ENCODE results near the gene TRAF3IP1. TPM values are rescaled to one million over a fixed set of nuclear protein-coding genes. Genes with fewer than 3 reads are reported as not detected.
"Not testable (repeated sequence)": the region's sequence is repeated elsewhere in the genome, so short reads cannot be mapped to it uniquely, and the experiment has no call there.

Gene TRAF3IP1
- total and polyA plus RNA-seq, 10 donors: 2.6 to 19.2 (median 8.8) TPM

DNA sequence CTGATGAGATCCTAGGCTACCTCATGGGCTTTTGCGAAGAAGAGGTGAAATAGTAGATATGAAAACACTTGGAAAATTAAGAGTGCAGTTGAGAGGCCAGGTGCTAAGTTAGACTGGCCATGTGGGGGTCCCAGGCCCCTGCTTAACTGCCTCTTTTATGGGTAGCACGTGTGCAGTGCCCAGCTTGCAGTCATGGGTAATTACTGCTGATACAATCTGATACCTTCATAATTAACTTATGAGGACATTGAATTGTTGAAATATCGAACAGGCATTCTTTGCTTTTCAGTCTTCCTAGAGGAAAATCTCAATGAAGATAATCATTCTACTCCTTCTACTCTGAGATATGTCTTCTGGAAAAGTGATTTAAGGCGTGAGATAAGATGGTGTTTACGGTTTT is 11.6 kb downstream of the TRAF3IP1 start:
- H3K27ac ChIP-seq: no peak overlapping the region
- peaks cover 0 to 78% (median 30%) of the 10 kb centered on the region in 6 donors for H3K36me3 ChIP-seq
- H3K4me1 ChIP-seq: no peaks in the 10 kb centered on the region
- intact Hi-C loops (cut with DNase I; ENCODE audit: low total_unique reads): no loop called here
- no peaks in the 10 kb centered on the region for H3K9me3 ChIP-seq
- WGBS, 5 donors: 91 to 96% (median 95%) methylated on average over 5 of the region's 5 CpGs
- no peak for TF ChIP-seq POLR2AphosphoS5 (IDR thresholded peaks at IDR 0.05)
- no peak for TF ChIP-seq POLR2A (IDR thresholded peaks at IDR 0.05)
- TF ChIP-seq, protein P1, sequence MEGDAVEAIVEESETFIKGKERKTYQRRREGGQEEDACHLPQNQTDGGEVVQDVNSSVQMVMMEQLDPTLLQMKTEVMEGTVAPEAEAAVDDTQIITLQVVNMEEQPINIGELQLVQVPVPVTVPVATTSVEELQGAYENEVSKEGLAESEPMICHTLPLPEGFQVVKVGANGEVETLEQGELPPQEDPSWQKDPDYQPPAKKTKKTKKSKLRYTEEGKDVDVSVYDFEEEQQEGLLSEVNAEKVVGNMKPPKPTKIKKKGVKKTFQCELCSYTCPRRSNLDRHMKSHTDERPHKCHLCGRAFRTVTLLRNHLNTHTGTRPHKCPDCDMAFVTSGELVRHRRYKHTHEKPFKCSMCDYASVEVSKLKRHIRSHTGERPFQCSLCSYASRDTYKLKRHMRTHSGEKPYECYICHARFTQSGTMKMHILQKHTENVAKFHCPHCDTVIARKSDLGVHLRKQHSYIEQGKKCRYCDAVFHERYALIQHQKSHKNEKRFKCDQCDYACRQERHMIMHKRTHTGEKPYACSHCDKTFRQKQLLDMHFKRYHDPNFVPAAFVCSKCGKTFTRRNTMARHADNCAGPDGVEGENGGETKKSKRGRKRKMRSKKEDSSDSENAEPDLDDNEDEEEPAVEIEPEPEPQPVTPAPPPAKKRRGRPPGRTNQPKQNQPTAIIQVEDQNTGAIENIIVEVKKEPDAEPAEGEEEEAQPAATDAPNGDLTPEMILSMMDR (IDR thresholded peaks at IDR 0.05 in 8 of 11, conservative IDR thresholded peaks at IDR 0.05 in 3 of 11): no peak
- DNase-seq: no peak
- no peaks in the 10 kb centered on the region for H3K27me3 ChIP-seq (replicated peaks in 1 of 7)
- no peak overlapping the region for H3K4me3 ChIP-seq

DNA sequence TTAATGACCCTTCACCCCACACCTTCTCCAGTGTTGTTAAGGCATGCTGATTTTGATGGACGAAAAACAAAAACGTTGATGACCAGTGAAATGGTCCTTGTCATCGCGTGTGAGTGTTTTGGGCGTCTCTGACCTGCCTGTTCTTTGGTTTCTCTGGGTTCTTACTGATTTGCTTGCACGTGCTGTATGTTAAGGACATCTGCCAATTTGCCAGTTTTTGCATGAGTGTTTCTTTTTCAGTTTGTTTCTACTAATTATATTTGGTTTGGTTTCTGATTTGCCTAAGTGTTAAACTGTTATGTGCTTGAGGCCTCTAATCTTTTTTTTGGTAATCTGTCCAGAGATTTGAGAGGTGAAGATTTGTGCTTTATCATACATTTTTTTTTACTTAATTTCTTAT is 14.6 kb downstream of the TRAF3IP1 start:
- no peak for TF ChIP-seq POLR2A (IDR thresholded peaks at IDR 0.05)
- TF ChIP-seq, protein P1 (IDR thresholded peaks at IDR 0.05 in 8 of 11, conservative IDR thresholded peaks at IDR 0.05 in 3 of 11): no peak
- no peak for TF ChIP-seq POLR2AphosphoS5 (IDR thresholded peaks at IDR 0.05)

DNA sequence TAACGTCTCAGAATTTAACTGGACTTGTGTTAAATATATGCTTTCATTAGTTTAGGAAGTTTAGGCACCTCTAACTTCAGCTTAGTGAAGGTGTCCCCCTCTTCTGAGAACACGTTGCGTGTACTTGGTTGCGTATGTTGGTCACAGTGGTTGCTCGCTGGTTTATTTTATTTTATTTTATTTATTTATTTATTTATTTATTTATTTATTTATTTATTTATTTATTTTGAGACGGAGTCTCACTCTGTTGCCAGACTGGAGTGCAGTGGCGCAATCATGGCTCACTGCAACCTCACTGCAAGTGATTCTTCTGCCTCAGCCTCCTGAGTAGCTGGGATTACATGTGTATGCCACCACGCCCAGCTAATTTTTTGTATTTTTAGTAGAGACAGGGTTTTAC is 15.3 kb downstream of the TRAF3IP1 start:
- H3K27ac ChIP-seq; H3K4me1 ChIP-seq; H3K9me3 ChIP-seq; intact Hi-C loops (cut with DNase I; ENCODE audit: low total_unique reads); DNase-seq; H3K27me3 ChIP-seq (replicated peaks in 1 of 7); H3K4me3 ChIP-seq: not testable (repeated sequence)
- WGBS, 5 donors: 89 to 99% (median 95%) methylated on average over 8 of the region's 8 CpGs
- peaks cover 0 to 59% (median 6%) of the 10 kb centered on the region in 6 donors for H3K36me3 ChIP-seq

More for the DNA sequence above, 14.6 kb downstream of the TRAF3IP1 start:
- Histone ChIP-seq H3K4me3 (no peak overlapping the region), H3K36me3 (peaks cover 0 to 66% (median 9%) of the 10 kb centered on the region in 6 donors), H3K27me3 (replicated peaks in 1 of 7) (no peaks in the 10 kb centered on the region), H3K27ac (no peak overlapping the region), H3K9me3 (no peaks in the 10 kb centered on the region), H3K4me1 (no peaks in the 10 kb centered on the region)
- DNase-seq: no peak
- intact Hi-C loops (cut with DNase I; ENCODE audit: low total_unique reads): no loop called here
- 80 to 93% (median 88%) methylated on average over 6 of the region's 6 CpGs for WGBS, 5 donors

DNA sequence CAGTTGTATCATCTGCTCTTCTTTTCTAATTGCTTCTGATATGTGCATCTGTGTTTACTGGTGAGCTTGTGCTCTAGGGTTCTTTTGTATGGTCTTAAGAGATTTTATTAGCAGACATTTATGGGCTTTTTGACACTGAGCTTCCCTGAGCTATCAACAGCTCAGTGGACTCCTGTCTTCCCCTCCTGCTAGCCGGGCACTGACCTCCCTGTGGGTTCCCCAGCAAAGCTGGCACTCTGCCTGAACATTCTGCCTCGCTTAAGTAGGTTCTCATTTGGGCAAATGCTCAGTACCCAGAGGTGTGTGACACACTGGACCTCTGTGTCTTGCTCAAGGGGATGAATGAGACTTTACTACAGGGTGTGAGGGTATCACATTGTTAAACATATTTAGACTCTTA is 15.8 kb downstream of the TRAF3IP1 start:
- Histone ChIP-seq H3K4me3 (no peak overlapping the region), H3K27me3 (replicated peaks in 1 of 7) (no peaks in the 10 kb centered on the region), H3K4me1 (no peaks in the 10 kb centered on the region), H3K27ac (no peak overlapping the region), H3K9me3 (no peaks in the 10 kb centered on the region), H3K36me3 (peaks cover 0 to 54% (median 6%) of the 10 kb centered on the region in 6 donors)
- TF ChIP-seq POLR2A (IDR thresholded peaks at IDR 0.05) (no peak), POLR2AphosphoS5 (IDR thresholded peaks at IDR 0.05) (no peak)
- TF ChIP-seq, protein P1 (IDR thresholded peaks at IDR 0.05 in 8 of 11, conservative IDR thresholded peaks at IDR 0.05 in 3 of 11): no peak
- 75 to 91% (median 85%) methylated on average over 2 of the region's 2 CpGs for WGBS, 5 donors
- no peak for DNase-seq
- intact Hi-C loops (cut with DNase I; ENCODE audit: low total_unique reads): no loop called here

All from spleen (tissue), 11 donors.